ENCODE data around the gene HTRA2. TPM values are rescaled to one million over a fixed set of nuclear protein-coding genes. Genes with fewer than 3 reads are reported as not detected.
A peak's percentile ranks its signal among the peaks of the same experiment; 100 is the strongest.

The HTRA2 gene
- total and polyA plus RNA-seq, 12 donors: 19.1 to 47.4 (median 36.7) TPM

GRCh38 chr2:74577448-74577847, 47.7 kb downstream of the HTRA2 start:
- Histone ChIP-seq H3K27ac (peak overlapping the region in 2 of 5 donors; percentile 35 to 80), H3K4me3 (no peak overlapping the region), H3K27me3 (no peaks in the 10 kb centered on the region), H3K36me3 (replicated peaks in 1 of 2) (no peaks in the 10 kb centered on the region), H3K4me1 (replicated peaks in 1 of 2) (no peaks in the 10 kb centered on the region), H3K9me3 (replicated peaks in 1 of 3) (no peaks in the 10 kb centered on the region)
- intact Hi-C loops (cut with DNase I): no loop called here
- WGBS, 4 donors: 44 to 45% (median 44%) methylated on average over 2 of the region's 2 CpGs
- DNase-seq: peak in 4 of 7 donors; percentile 12 to 32 (median 23)
- TF ChIP-seq, protein P1, sequence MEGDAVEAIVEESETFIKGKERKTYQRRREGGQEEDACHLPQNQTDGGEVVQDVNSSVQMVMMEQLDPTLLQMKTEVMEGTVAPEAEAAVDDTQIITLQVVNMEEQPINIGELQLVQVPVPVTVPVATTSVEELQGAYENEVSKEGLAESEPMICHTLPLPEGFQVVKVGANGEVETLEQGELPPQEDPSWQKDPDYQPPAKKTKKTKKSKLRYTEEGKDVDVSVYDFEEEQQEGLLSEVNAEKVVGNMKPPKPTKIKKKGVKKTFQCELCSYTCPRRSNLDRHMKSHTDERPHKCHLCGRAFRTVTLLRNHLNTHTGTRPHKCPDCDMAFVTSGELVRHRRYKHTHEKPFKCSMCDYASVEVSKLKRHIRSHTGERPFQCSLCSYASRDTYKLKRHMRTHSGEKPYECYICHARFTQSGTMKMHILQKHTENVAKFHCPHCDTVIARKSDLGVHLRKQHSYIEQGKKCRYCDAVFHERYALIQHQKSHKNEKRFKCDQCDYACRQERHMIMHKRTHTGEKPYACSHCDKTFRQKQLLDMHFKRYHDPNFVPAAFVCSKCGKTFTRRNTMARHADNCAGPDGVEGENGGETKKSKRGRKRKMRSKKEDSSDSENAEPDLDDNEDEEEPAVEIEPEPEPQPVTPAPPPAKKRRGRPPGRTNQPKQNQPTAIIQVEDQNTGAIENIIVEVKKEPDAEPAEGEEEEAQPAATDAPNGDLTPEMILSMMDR (IDR thresholded peaks at IDR 0.05): no peak
- TF ChIP-seq POLR2A (IDR thresholded peaks at IDR 0.05): no peak

- H3K4me1 ChIP-seq (replicated peaks in 1 of 2): no peaks in the 10 kb centered on the region
- no peak overlapping the region for H3K4me3 ChIP-seq
- intact Hi-C loops (cut with DNase I): no loop called here
- 73 to 87% (median 84%) methylated on average over 3 of the region's 3 CpGs for WGBS, 4 donors
- TF ChIP-seq, protein P1 (IDR thresholded peaks at IDR 0.05): no peak
- no peak for TF ChIP-seq POLR2A (IDR thresholded peaks at IDR 0.05)
- H3K27me3 ChIP-seq: no peaks in the 10 kb centered on the region
- H3K9me3 ChIP-seq (replicated peaks in 1 of 3): no peaks in the 10 kb centered on the region
- H3K36me3 ChIP-seq (replicated peaks in 1 of 2): no peaks in the 10 kb centered on the region
- DNase-seq: no peak
- H3K27ac ChIP-seq: peak overlapping the region in 1 of 5 donors; percentile 62
Measured at GRCh38 chr2:74578408-74578807, 48.7 kb downstream of the HTRA2 start.

DNA sequence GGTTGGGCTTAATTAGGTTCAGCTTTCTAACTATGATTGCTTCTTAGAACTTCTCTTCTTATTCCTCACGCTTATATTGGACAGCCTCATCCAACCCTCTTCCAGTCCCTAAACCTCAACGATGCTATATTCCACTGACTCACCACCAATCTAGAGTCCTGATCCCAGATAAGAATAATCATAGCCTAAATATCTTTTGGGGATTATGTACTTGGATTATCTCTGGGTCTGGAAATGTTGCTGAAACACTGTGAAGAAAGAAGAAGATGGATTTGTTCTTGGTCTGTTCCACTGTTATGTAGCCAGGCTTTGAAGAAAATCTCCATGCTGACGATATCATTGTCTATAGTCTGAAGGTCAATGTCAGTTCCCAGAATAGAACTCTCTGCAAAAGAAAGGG, 51.7 kb downstream of the HTRA2 start:
- Histone ChIP-seq H3K27me3 (no peaks in the 10 kb centered on the region), H3K4me3 (no peak overlapping the region), H3K9me3 (replicated peaks in 1 of 3) (no peaks in the 10 kb centered on the region), H3K36me3 (replicated peaks in 1 of 2) (no peaks in the 10 kb centered on the region), H3K27ac (no peak overlapping the region), H3K4me1 (replicated peaks in 1 of 2) (no peaks in the 10 kb centered on the region)
- intact Hi-C loops (cut with DNase I): loop anchor here in 1 of 2 donors (10.0 kb wide), 1 partner anchor 327 kb away; no protein-coding TSS in a partner anchor
- no peak for DNase-seq
- TF ChIP-seq, protein P1 (IDR thresholded peaks at IDR 0.05): no peak
- no peak for TF ChIP-seq POLR2A (IDR thresholded peaks at IDR 0.05)
- 54 to 63% (median 59%) methylated on average over 3 of the region's 3 CpGs for WGBS, 4 donors

DNA sequence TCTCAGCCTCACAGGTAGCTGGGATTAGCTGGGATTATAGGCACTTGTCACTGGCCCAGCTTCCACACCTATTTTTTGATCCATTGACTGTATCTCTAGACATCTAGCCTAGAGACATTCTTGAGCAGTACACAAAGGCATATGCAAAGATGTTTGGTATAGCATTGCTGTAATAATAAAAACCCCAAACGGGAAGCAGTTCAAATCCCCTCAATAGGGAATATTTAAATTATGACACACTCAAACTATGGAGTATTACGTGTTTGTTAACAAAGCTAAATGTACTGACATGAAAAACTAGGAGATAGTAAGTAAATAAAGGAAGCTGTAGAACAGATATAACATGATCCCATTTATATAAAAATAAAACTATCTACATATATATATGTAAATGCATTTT, 52.5 kb downstream of the HTRA2 start:
- TF ChIP-seq, protein P1 (IDR thresholded peaks at IDR 0.05): no peak
- TF ChIP-seq POLR2A (IDR thresholded peaks at IDR 0.05): no peak
- H3K27ac ChIP-seq: no peak overlapping the region
- H3K4me3 ChIP-seq: no peak overlapping the region
- 57 to 80% (median 66%) methylated on average over 2 of the region's 2 CpGs for WGBS, 4 donors
- intact Hi-C loops (cut with DNase I): loop anchor here in 1 of 2 donors (10.0 kb wide), 1 partner anchor 327 kb away; no protein-coding TSS in a partner anchor
- no peak for DNase-seq
- H3K27me3 ChIP-seq: no peaks in the 10 kb centered on the region
- H3K9me3 ChIP-seq (replicated peaks in 1 of 3): no peaks in the 10 kb centered on the region
- H3K4me1 ChIP-seq (replicated peaks in 1 of 2): no peaks in the 10 kb centered on the region
- H3K36me3 ChIP-seq (replicated peaks in 1 of 2): no peaks in the 10 kb centered on the region

Other genes with a start within 250 kb of the HTRA2 start
- gene SLC4A5, start 186.5 kb upstream of the HTRA2 start, total RNA-seq: 1 to 10 TPM in 1 of 9 donors, under 1 TPM in 7, not detected in 1; 0.14 to 1.3 (median 0.74) TPM
- gene SLC4A5, start 186.5 kb upstream of the HTRA2 start, polyA plus RNA-seq: 1 to 10 TPM in 1 of 3 donors, under 1 TPM in 2; 0.51 to 2.7 (median 0.71) TPM
- 100 to 1,000 TPM; 106 to 188 (median 146) TPM for gene DCTN1, start 149.6 kb upstream of the HTRA2 start, total RNA-seq
- 100 to 1,000 TPM; 142 to 258 (median 212) TPM for gene DCTN1, start 149.6 kb upstream of the HTRA2 start, polyA plus RNA-seq
- gene C2orf81, start 108.3 kb upstream of the HTRA2 start, total RNA-seq: 1 to 10 TPM in 5 of 9 donors, under 1 TPM in 4; 0.36 to 4.7 (median 1.7) TPM
- 1 to 10 TPM in 2 of 3 donors, under 1 TPM in 1; 0.46 to 7.1 (median 4.5) TPM for gene C2orf81, start 108.3 kb upstream of the HTRA2 start, polyA plus RNA-seq
- gene WDR54, start 108.2 kb upstream of the HTRA2 start, total RNA-seq: 10 to 100 TPM in 7 of 9 donors, 1 to 10 TPM in 2; 7.5 to 23.9 (median 14.5) TPM
- 10 to 100 TPM in 2 of 3 donors, 1 to 10 TPM in 1; 6.4 to 20.2 (median 14.4) TPM for gene WDR54, start 108.2 kb upstream of the HTRA2 start, polyA plus RNA-seq
- 10 to 100 TPM in 8 of 9 donors, 1 to 10 TPM in 1; 9.7 to 21.2 (median 13.8) TPM for gene RTKN, start 88.0 kb upstream of the HTRA2 start, total RNA-seq
- 10 to 100 TPM in 2 of 3 donors, 1 to 10 TPM in 1; 7.4 to 35.6 (median 17.3) TPM for gene RTKN, start 88.0 kb upstream of the HTRA2 start, polyA plus RNA-seq
- 100 to 1,000 TPM in 1 of 9 donors, 10 to 100 TPM in 8; 13.6 to 108 (median 35.4) TPM for gene INO80B, start 74.8 kb upstream of the HTRA2 start, total RNA-seq
- gene INO80B, start 74.8 kb upstream of the HTRA2 start, polyA plus RNA-seq: 100 to 1,000 TPM in 2 of 3 donors, 10 to 100 TPM in 1; 40.5 to 133 (median 124) TPM
- 100 to 1,000 TPM in 7 of 9 donors, 10 to 100 TPM in 2; 60.9 to 176 (median 114) TPM for gene WBP1, start 71.5 kb upstream of the HTRA2 start, total RNA-seq
- 100 to 1,000 TPM in 2 of 3 donors, 10 to 100 TPM in 1; 56.9 to 267 (median 244) TPM for gene WBP1, start 71.5 kb upstream of the HTRA2 start, polyA plus RNA-seq
- 10 to 100 TPM; 32.9 to 72.6 (median 46.5) TPM for gene MOGS, start 64.6 kb upstream of the HTRA2 start, total RNA-seq
- 10 to 100 TPM; 25.9 to 60.7 (median 46.4) TPM for gene MOGS, start 64.6 kb upstream of the HTRA2 start, polyA plus RNA-seq
- gene MRPL53, start 57.3 kb upstream of the HTRA2 start, total RNA-seq: 100 to 1,000 TPM in 6 of 9 donors, 10 to 100 TPM in 3; 30.2 to 191 (median 140) TPM
- 100 to 1,000 TPM in 2 of 3 donors, 10 to 100 TPM in 1; 26.4 to 167 (median 129) TPM for gene MRPL53, start 57.3 kb upstream of the HTRA2 start, polyA plus RNA-seq
- 10 to 100 TPM in 7 of 9 donors, 1 to 10 TPM in 2; 7.4 to 46.0 (median 13.3) TPM for gene CCDC142, start 46.9 kb upstream of the HTRA2 start, total RNA-seq
- gene CCDC142, start 46.9 kb upstream of the HTRA2 start, polyA plus RNA-seq: 10 to 100 TPM in 1 of 3 donors, 1 to 10 TPM in 2; 3.2 to 17.5 (median 4.6) TPM
- gene TTC31, start 46.9 kb upstream of the HTRA2 start, total RNA-seq: 10 to 100 TPM; 12.6 to 38.6 (median 20.1) TPM
- gene TTC31, start 46.9 kb upstream of the HTRA2 start, polyA plus RNA-seq: 10 to 100 TPM; 11.1 to 35.3 (median 21.7) TPM
- 1 to 10 TPM in 2 of 9 donors, under 1 TPM in 6, not detected in 1; 0.18 to 2.0 (median 0.76) TPM for gene LBX2, start 30.3 kb upstream of the HTRA2 start, total RNA-seq
- under 1 TPM in 2 of 3 donors, not detected in 1; 0.40 to 0.72 TPM for gene LBX2, start 30.3 kb upstream of the HTRA2 start, polyA plus RNA-seq
- 10 to 100 TPM; 15.4 to 38.9 (median 21.1) TPM for gene PCGF1, start 22.2 kb upstream of the HTRA2 start, total RNA-seq
- 10 to 100 TPM; 35.4 to 38.3 (median 37.2) TPM for gene PCGF1, start 22.2 kb upstream of the HTRA2 start, polyA plus RNA-seq
- gene TLX2, start 15.5 kb upstream of the HTRA2 start, total RNA-seq: 1 to 10 TPM in 4 of 9 donors, under 1 TPM in 1, not detected in 4; 0.46 to 3.9 (median 3.7) TPM
- 10 to 100 TPM in 1 of 3 donors, 1 to 10 TPM in 1, under 1 TPM in 1; 0.75 to 22.8 (median 3.2) TPM for gene TLX2, start 15.5 kb upstream of the HTRA2 start, polyA plus RNA-seq
- gene DQX1, start 3.7 kb upstream of the HTRA2 start, total RNA-seq: under 1 TPM in 2 of 9 donors, not detected in 7; 0.17 to 0.31 TPM
- gene DQX1, start 3.7 kb upstream of the HTRA2 start, polyA plus RNA-seq: under 1 TPM in 2 of 3 donors, not detected in 1; 0.17 to 0.32 TPM
- 100 to 1,000 TPM in 6 of 9 donors, 10 to 100 TPM in 3; 88.5 to 124 (median 109) TPM for gene AUP1, start 227 bp upstream of the HTRA2 start, total RNA-seq
- gene AUP1, start 227 bp upstream of the HTRA2 start, polyA plus RNA-seq: 100 to 1,000 TPM; 118 to 527 (median 329) TPM
- 10 to 100 TPM in 7 of 9 donors, 1 to 10 TPM in 2; 7.7 to 26.4 (median 12.8) TPM for gene LOXL3, start 24.0 kb downstream of the HTRA2 start, total RNA-seq
- 10 to 100 TPM in 2 of 3 donors, 1 to 10 TPM in 1; 3.6 to 13.6 (median 11.2) TPM for gene LOXL3, start 24.0 kb downstream of the HTRA2 start, polyA plus RNA-seq
- 10 to 100 TPM; 15.2 to 49.6 (median 22.8) TPM for gene DOK1, start 24.8 kb downstream of the HTRA2 start, total RNA-seq
- gene DOK1, start 24.8 kb downstream of the HTRA2 start, polyA plus RNA-seq: 10 to 100 TPM in 1 of 3 donors, 1 to 10 TPM in 2; 4.0 to 11.3 (median 5.5) TPM
- 1 to 10 TPM in 2 of 9 donors, under 1 TPM in 6, not detected in 1; 0.47 to 2.2 (median 0.88) TPM for gene M1AP, start 118.4 kb downstream of the HTRA2 start, total RNA-seq
- gene M1AP, start 118.4 kb downstream of the HTRA2 start, polyA plus RNA-seq: 1 to 10 TPM in 1 of 3 donors, under 1 TPM in 2; 0.55 to 1.3 (median 0.84) TPM
- 10 to 100 TPM in 1 of 9 donors, 1 to 10 TPM in 8; 1.9 to 11.3 (median 4.8) TPM for gene SEMA4F, start 124.3 kb downstream of the HTRA2 start, total RNA-seq
- gene SEMA4F, start 124.3 kb downstream of the HTRA2 start, polyA plus RNA-seq: 1 to 10 TPM; 1.9 to 2.7 (median 2.1) TPM